ENCODE results near the gene SLC25A34.
A peak's percentile ranks its signal among the peaks of the same experiment; 100 is the strongest.
"Not testable (repeated sequence)": the region's sequence is repeated elsewhere in the genome, so short reads cannot be mapped to it uniquely, and the experiment has no call there.

Gene SLC25A34

GRCh38 chr1:15736038-15736891 lies at the start of gene SLC25A34:
Gene SLC25A34, plus strand, starts transcription at chr1:15736258. Its CDS starts 228 bp downstream, at chr1:15736486.
- DNase-seq: no peak

GRCh38 chr1:15687446-15687845 lies 48.6 kb upstream of the SLC25A34 start:
- no peak for DNase-seq

GRCh38 chr1:15690317-15690716 lies 45.7 kb upstream of the SLC25A34 start:
- DNase-seq: no peak

GRCh38 chr1:15691434-15692032 lies 44.5 kb upstream of the SLC25A34 start:
- no peak for DNase-seq

- DNase-seq: no peak
These were observed 43.9 kb upstream of the SLC25A34 start for GRCh38 chr1:15692121-15692682.

- DNase-seq: no peak
These were observed 42.7 kb upstream of the SLC25A34 start for GRCh38 chr1:15693371-15693770.

- peak; percentile 32 to 47 for DNase-seq
These were observed 39.0 kb upstream of the SLC25A34 start for GRCh38 chr1:15696956-15697521.

- DNase-seq: no peak
These were observed 37.9 kb upstream of the SLC25A34 start for GRCh38 chr1:15698201-15698600.

GRCh38 chr1:15699321-15699720 lies 36.7 kb upstream of the SLC25A34 start:
- DNase-seq: not testable (repeated sequence)

GRCh38 chr1:15700508-15700907 lies 35.5 kb upstream of the SLC25A34 start:
- DNase-seq: no peak

GRCh38 chr1:15701784-15702183 lies 34.3 kb upstream of the SLC25A34 start:
- no peak for DNase-seq

- DNase-seq: no peak
These were observed 33.1 kb upstream of the SLC25A34 start for GRCh38 chr1:15702722-15703550.

- DNase-seq: no peak
These were observed 32.5 kb upstream of the SLC25A34 start for GRCh38 chr1:15703562-15703961.

- no peak for DNase-seq
These were observed 31.4 kb upstream of the SLC25A34 start for GRCh38 chr1:15704526-15705183.

- no peak for DNase-seq
These were observed 30.9 kb upstream of the SLC25A34 start for GRCh38 chr1:15705184-15705566.

- DNase-seq: no peak
These were observed 29.3 kb upstream of the SLC25A34 start for GRCh38 chr1:15706751-15707150.

GRCh38 chr1:15707239-15707925 lies 28.7 kb upstream of the SLC25A34 start:
- DNase-seq: no peak

- no peak for DNase-seq
These were observed 27.4 kb upstream of the SLC25A34 start for GRCh38 chr1:15708486-15709137.

GRCh38 chr1:15709226-15709625 lies 26.8 kb upstream of the SLC25A34 start:
- DNase-seq: no peak

- DNase-seq: no peak
These were observed 23.9 kb upstream of the SLC25A34 start for GRCh38 chr1:15712168-15712567.

Measured in activated T-cell treated with anti-CD3 and anti-CD28 coated beads, Interleukin-2, amount 50 U/mL, for 48 hours (primary cell).